SU-DHL-6 (cell line): ENCODE measurements around the gene NTRK2.

Experiments used
- H2AFZ ChIP-seq: fragments of 200-600 bp; sonication (generic); 2 replicates; pipeline ENCODE4 v1.6.1; 2014; ENCODE audit warnings: low read depth, mild to moderate bottlenecking, moderate library complexity, mixed read lengths, antibody characterized with exemption, low read length; ENCODE audit not compliant: severe bottlenecking
- H3F3A ChIP-seq: fragments of 200-600 bp; shearing (Covaris generic); 2 replicates; pipeline ENCODE4 v1.6.0; 2016; ENCODE audit warnings: antibody characterized with exemption, mild to moderate bottlenecking; ENCODE audit not compliant: insufficient read depth
- H3K27ac ChIP-seq: fragments of 200-600 bp; sonication (generic); 2 replicates; pipeline ENCODE4 v1.5.1; 2016; ENCODE audit warnings: low read depth, mild to moderate bottlenecking, low read length, moderate library complexity, mixed read lengths
- H3K27me3 ChIP-seq: fragments of 200-600 bp; sonication (generic), shearing (Covaris generic); 2 replicates; pipeline ENCODE4 v1.6.0; 2014; ENCODE audit warnings: mild to moderate bottlenecking, low read length
- H3K36me3 ChIP-seq: fragments of 200-600 bp; sonication (generic); 2 replicates; pipeline ENCODE4 v1.6.1; 2014; ENCODE audit warnings: mild to moderate bottlenecking, low read length, mixed read lengths
- H3K4me2 ChIP-seq: fragments of 300-600, 200-600 bp; shearing (Covaris generic), sonication (generic); 2 replicates; pipeline ENCODE4 v1.6.0; 2014; ENCODE audit warnings: low read length, low read depth, mild to moderate bottlenecking; ENCODE audit not compliant: poor library complexity, severe bottlenecking
- H3K4me3 ChIP-seq: fragments of 200-600 bp; sonication (generic); 2 replicates; pipeline ENCODE4 v1.5.1; 2014; ENCODE audit warnings: antibody characterized with exemption, low read length, mild to moderate bottlenecking, mixed read lengths; ENCODE audit not compliant: insufficient read depth, poor library complexity, severe bottlenecking
- H3K79me2 ChIP-seq: fragments of 200-600 bp; sonication (generic); 2 replicates; pipeline ENCODE4 v1.6.1; 2014; ENCODE audit warnings: mild to moderate bottlenecking, low read length, moderate library complexity; ENCODE audit not compliant: insufficient read depth
- H3K9ac ChIP-seq: fragments of 200-600 bp; sonication (generic); 2 replicates; pipeline ENCODE4 v1.7.0; 2014; ENCODE audit warnings: mild to moderate bottlenecking, low read length
- H3K9me2 ChIP-seq: fragments of 200-600 bp; sonication (generic); replicated peaks from 2 replicates; pipeline ENCODE4 v1.6.1; 2014; ENCODE audit warnings: low read length; ENCODE audit not compliant: insufficient read depth
- H3K9me3 ChIP-seq: fragments of 200-600 bp; sonication (generic); 2 replicates; pipeline ENCODE4 v1.6.1; 2014; ENCODE audit warnings: low read length, mixed read lengths; ENCODE audit not compliant: insufficient read depth
- H4K20me1 ChIP-seq: fragments of 200-600 bp; sonication (generic); 2 replicates; pipeline ENCODE4 v1.6.1; 2014; ENCODE audit warnings: low read depth, mild to moderate bottlenecking, antibody characterized with exemption, low read length, moderate library complexity, mixed read lengths
- EZH2phosphoT487 ChIP-seq: fragments of 200-600 bp; sonication (generic), shearing (Covaris generic); conservative IDR thresholded peaks from 2 replicates; pipeline ENCODE4 v1.6.1; 2018; ENCODE audit warnings: mild to moderate bottlenecking, antibody characterized with exemption, low read length, moderate library complexity, mixed read lengths
- TF ChIP-seq, protein P1 (sequence below): fragments of 200-600 bp; sonication (generic); IDR thresholded peaks from one replicate; pipeline ENCODE4 v1.5.1; 2017; ENCODE audit warnings: antibody characterized with exemption, mild to moderate bottlenecking, low read length, moderate library complexity; ENCODE audit not compliant: insufficient read depth, poor library complexity, severe bottlenecking

The NTRK2 gene

DNA sequence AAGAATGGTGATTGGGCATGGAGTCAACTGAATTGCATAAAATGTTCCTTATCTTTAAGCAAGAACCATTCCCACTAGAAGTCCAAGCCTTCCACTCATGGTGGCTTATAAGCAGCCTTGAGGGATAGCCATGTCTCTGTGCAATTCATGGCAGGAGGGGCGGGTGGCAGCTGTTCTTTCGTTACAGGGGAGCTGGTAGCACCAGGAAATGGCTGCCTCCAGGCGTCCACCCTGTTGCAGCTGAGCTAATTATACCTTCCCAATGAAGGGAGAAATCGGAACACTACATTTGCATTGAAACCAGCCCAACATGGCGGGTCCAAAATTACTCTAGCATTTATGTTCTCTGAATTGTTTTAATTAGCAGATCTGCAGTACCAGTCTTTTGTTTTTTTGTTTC, 289.8 kb downstream of the NTRK2 start:
- H3K27me3 ChIP-seq, result no peaks in the 10 kb centered on the region

DNA sequence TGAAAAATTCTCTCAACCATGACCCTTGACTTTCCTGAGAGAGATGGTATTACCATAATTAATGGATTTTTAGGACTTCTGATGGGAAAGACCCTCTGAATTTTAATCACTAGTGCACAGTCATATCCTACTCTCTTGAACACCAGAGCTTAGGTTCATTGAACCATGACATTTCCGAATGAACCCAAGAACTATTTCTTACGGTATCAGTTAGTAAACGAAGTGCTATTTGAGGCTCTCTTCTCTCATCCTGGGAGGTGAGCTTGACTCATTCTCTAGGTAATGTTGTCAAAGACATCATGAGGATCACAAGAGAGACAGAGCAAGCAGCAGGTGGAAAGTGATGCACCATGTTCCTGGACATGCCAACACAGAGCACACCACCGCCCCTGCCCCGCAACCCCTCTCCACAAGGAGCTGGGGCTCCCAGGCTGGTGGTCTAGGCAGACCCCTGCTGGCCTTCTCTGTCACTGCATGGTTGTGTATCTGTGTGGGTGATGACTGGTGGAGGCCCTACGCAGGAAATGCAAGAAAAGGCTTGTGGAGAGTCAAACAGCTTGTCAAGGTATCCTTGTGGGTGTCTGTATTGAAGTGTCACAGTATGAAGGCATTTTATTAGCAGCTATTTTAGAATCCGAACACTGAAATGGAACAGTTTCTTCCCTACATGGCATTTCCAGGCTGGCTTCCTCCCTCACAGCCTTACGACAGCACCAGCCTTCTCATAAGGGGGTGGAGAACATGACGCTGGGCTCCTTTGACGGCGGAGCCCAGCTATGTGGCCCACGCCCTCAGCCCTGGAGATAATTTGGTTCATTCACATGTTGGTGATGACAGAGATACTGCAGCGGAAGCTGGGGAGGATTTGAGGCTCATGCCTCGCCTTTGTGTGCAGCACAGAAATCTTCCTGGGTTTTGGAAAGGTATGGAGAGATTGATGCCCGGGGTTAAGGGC, 297.6 kb downstream of the NTRK2 start:
- Histone ChIP-seq H3K9ac (no peak overlapping the region), H4K20me1 (no peaks in the 10 kb centered on the region), H2AFZ (no peak overlapping the region), H3K4me3 (no peak overlapping the region), H3K36me3 (no peaks in the 10 kb centered on the region), H3K9me2 (no peaks in the 10 kb centered on the region), H3K27me3 (no peaks in the 10 kb centered on the region), H3F3A (no peaks in the 10 kb centered on the region), H3K27ac (no peak overlapping the region), H3K9me3 (no peaks in the 10 kb centered on the region), H3K4me2 (no peak overlapping the region), H3K79me2 (no peaks in the 10 kb centered on the region)
- no peak for TF ChIP-seq EZH2phosphoT487

More for the DNA sequence above, 289.8 kb downstream of the NTRK2 start:
- Histone ChIP-seq H3K4me2 (no peak overlapping the region), H2AFZ (no peak overlapping the region), H3F3A (no peaks in the 10 kb centered on the region), H3K27ac (no peak overlapping the region), H3K4me3 (no peak overlapping the region), H3K36me3 (no peaks in the 10 kb centered on the region), H3K9me3 (no peaks in the 10 kb centered on the region), H4K20me1 (no peaks in the 10 kb centered on the region), H3K9me2 (no peaks in the 10 kb centered on the region; the same call in 1 of the 2 replicates), H3K79me2 (no peaks in the 10 kb centered on the region), H3K9ac (no peak overlapping the region)
- TF ChIP-seq, protein P1, sequence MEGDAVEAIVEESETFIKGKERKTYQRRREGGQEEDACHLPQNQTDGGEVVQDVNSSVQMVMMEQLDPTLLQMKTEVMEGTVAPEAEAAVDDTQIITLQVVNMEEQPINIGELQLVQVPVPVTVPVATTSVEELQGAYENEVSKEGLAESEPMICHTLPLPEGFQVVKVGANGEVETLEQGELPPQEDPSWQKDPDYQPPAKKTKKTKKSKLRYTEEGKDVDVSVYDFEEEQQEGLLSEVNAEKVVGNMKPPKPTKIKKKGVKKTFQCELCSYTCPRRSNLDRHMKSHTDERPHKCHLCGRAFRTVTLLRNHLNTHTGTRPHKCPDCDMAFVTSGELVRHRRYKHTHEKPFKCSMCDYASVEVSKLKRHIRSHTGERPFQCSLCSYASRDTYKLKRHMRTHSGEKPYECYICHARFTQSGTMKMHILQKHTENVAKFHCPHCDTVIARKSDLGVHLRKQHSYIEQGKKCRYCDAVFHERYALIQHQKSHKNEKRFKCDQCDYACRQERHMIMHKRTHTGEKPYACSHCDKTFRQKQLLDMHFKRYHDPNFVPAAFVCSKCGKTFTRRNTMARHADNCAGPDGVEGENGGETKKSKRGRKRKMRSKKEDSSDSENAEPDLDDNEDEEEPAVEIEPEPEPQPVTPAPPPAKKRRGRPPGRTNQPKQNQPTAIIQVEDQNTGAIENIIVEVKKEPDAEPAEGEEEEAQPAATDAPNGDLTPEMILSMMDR, result no peak
- TF ChIP-seq EZH2phosphoT487, result no peak

DNA sequence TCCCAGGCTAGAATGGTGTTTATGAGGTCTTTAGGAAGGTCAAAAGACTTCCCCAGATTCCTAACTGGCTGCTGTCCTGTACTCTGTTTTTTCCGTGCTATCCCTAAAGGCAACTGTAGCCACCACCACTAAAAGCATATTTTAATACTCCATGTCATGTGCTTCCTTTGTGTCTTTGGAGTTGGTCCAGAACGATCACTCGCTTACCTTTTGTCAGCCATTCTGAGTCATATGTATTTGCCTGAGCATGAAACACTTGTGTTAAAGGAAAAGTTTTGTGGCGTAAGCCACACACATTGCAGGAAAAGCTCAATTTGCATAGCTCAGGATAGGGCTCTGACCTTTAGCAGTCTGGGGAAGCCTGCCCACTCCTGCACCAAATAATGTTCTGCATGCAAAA, 299.6 kb downstream of the NTRK2 start:
- Histone ChIP-seq H3K4me3 (no peak overlapping the region), H3K27ac (no peak overlapping the region), H3K9me3 (no peaks in the 10 kb centered on the region), H3F3A (no peaks in the 10 kb centered on the region), H3K27me3 (no peaks in the 10 kb centered on the region), H3K4me2 (no peak overlapping the region), H3K9ac (no peak overlapping the region), H3K79me2 (no peaks in the 10 kb centered on the region), H4K20me1 (no peaks in the 10 kb centered on the region), H2AFZ (no peak overlapping the region), H3K36me3 (no peaks in the 10 kb centered on the region), H3K9me2 (no peaks in the 10 kb centered on the region)
- no peak for TF ChIP-seq EZH2phosphoT487
- TF ChIP-seq, protein P1, result no peak

DNA sequence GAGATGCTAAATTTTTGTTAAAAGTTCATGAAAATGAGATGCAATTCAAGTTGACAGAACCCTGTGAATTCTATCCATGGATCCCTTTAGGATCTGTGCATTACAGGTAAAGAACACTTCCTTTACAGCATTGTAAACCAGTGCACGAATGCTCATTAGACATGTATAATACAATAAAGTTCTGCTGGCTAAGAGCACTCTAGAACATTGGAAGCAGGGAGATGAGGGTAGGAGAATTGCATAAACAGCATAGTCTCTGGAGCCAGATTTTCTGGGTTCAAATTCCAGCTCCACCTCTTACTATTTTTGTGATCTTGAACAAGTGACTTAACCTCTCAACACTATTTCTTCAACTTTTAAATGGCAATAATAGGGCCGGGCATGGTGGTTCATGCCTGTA, 300.2 kb downstream of the NTRK2 start:
- Histone ChIP-seq H4K20me1 (no peaks in the 10 kb centered on the region), H3K4me2 (no peak overlapping the region), H3F3A (no peaks in the 10 kb centered on the region), H3K9me2 (no peaks in the 10 kb centered on the region), H3K79me2 (no peaks in the 10 kb centered on the region), H3K9me3 (no peaks in the 10 kb centered on the region), H3K4me3 (no peak overlapping the region), H3K27me3 (no peaks in the 10 kb centered on the region), H3K27ac (no peak overlapping the region), H3K9ac (no peak overlapping the region), H2AFZ (no peak overlapping the region), H3K36me3 (no peaks in the 10 kb centered on the region)
- no peak for TF ChIP-seq EZH2phosphoT487
- TF ChIP-seq, protein P1, result no peak
